IMR-90 (cell line): Measurements from ENCODE around the gene COL9A2. TPM values are rescaled to one million over a fixed set of nuclear protein-coding genes. Genes with fewer than 3 reads are reported as not detected.

Source experiments
- ATAC-seq: fragments of 200-7000 bp; cut with Tn5 transposase; 2 replicates; pipeline ENCODE4 v1.9.1; 2020; ENCODE audit warnings: low read depth, mild to moderate bottlenecking, moderate library complexity
- BruUV-seq: library from RNA; stranded (reverse); fragments of 400-500 nt; replicated peaks from 2 replicates; lab custom pipeline; 2021; lab: Mats Ljungman, UMichigan
- CTCF ChIA-PET: fragments of 300-600 bp; formaldehyde crosslinking; extraction: SDS; loops from one replicate; lab custom pipeline; 2021; ENCODE audit warnings: antibody characterized with exemption; lab: Yijun Ruan, JAX
- POLR2A ChIA-PET: fragments of 300-600 bp; sonication (Branson Sonifier 250); formaldehyde crosslinking; loops from one replicate; lab custom pipeline; 2022; ENCODE audit warnings: antibody characterized with exemption; ENCODE audit not compliant: unreplicated experiment; lab: Charles Lee
- DNase-seq: peaks from one replicate; pipeline ENCODE4 v3.0.0; 2013
- H2AFZ ChIP-seq: replicated peaks from 2 replicates; pipeline ENCODE3; 2013; ENCODE audit warnings: low read length, mild to moderate bottlenecking; ENCODE audit not compliant: poor library complexity
- H2AK5ac ChIP-seq: 2 replicates; pipeline ENCODE4 v1.6.1; 2013; ENCODE audit warnings: low read depth, low read length, inconsistent platforms
- H2AK9ac ChIP-seq: replicated peaks from 2 replicates; pipeline ENCODE3; 2013; ENCODE audit warnings: mild to moderate bottlenecking, low read depth, low read length, moderate library complexity; ENCODE audit not compliant: poor library complexity
- H2BK120ac ChIP-seq: 2 replicates; pipeline ENCODE4 v1.6.1; 2013; ENCODE audit warnings: low read depth, low read length, inconsistent platforms
- H2BK15ac ChIP-seq: 3 replicates; pipeline ENCODE4 v1.6.1; 2013; ENCODE audit warnings: low read depth, low read length, inconsistent platforms
- H2BK20ac ChIP-seq: 2 replicates; pipeline ENCODE4 v1.6.1; 2013; ENCODE audit warnings: low read depth, mild to moderate bottlenecking, inconsistent platforms, low read length, moderate library complexity
- H2BK5ac ChIP-seq: 2 replicates; pipeline ENCODE4 v1.6.1; 2013; ENCODE audit warnings: mild to moderate bottlenecking, low read depth, low read length, inconsistent platforms; ENCODE audit not compliant: poor library complexity, severe bottlenecking
- H3K14ac ChIP-seq: replicated peaks from 2 replicates; pipeline ENCODE4 v1.6.1; 2013; ENCODE audit warnings: low read depth, low read length, inconsistent platforms
- H3K18ac ChIP-seq: 2 replicates; pipeline ENCODE4 v1.6.1; 2013; ENCODE audit warnings: low read depth, low read length, control low read depth
- H3K23ac ChIP-seq: 2 replicates; pipeline ENCODE4 v1.6.1; 2013; ENCODE audit warnings: low read depth, low read length, inconsistent platforms
- H3K27ac ChIP-seq: 2 replicates; pipeline ENCODE4 v1.5.1; 2013; ENCODE audit warnings: mild to moderate bottlenecking, control low read depth, low read length; ENCODE audit not compliant: insufficient read depth
- H3K27me3 ChIP-seq: 2 replicates; pipeline ENCODE4 v1.6.1; 2013; ENCODE audit warnings: low read length; ENCODE audit not compliant: control insufficient read depth, insufficient read depth
- H3K36me3 ChIP-seq: 2 replicates; pipeline ENCODE4 v1.6.1; 2013; ENCODE audit warnings: low read length, mixed read lengths; ENCODE audit not compliant: control insufficient read depth, insufficient read depth
- H3K4ac ChIP-seq: 2 replicates; pipeline ENCODE4 v1.6.1; 2013; ENCODE audit warnings: low read depth, low read length, inconsistent platforms
- H3K4me1 ChIP-seq: 2 replicates; pipeline ENCODE4 v1.6.1; 2013; ENCODE audit warnings: low read length, mixed read lengths; ENCODE audit not compliant: control insufficient read depth, insufficient read depth
- H3K4me2 ChIP-seq: 2 replicates; pipeline ENCODE4 v1.6.1; 2013; ENCODE audit warnings: low read depth, mild to moderate bottlenecking, control low read depth, low read length, moderate library complexity
- H3K4me3 ChIP-seq: 2 replicates; pipeline ENCODE4 v1.5.1; 2013; ENCODE audit warnings: low read depth, mild to moderate bottlenecking, control low read depth, low read length, moderate library complexity; ENCODE audit not compliant: insufficient read depth
- H3K56ac ChIP-seq: 2 replicates; pipeline ENCODE4 v1.6.1; 2013; ENCODE audit warnings: low read length, inconsistent platforms; ENCODE audit not compliant: insufficient read depth; ENCODE audit errors: extremely low read depth
- H3K79me1 ChIP-seq, 2 experiments: 2 replicates each; pipeline ENCODE4 v1.6.1; 2013; ENCODE audit warnings: low read length in 2 of 2, inconsistent platforms in 1 of 2, low read depth in 1 of 2
- H3K9ac ChIP-seq: 2 replicates; pipeline ENCODE4 v1.6.1; 2013; ENCODE audit warnings: low read depth, low read length, control low read depth
- H3K9me1 ChIP-seq: 2 replicates; pipeline ENCODE4 v1.6.1; 2013; ENCODE audit warnings: low read length, inconsistent platforms; ENCODE audit not compliant: insufficient read depth
- H3K9me3 ChIP-seq: 2 replicates; pipeline ENCODE4 v1.6.1; 2013; ENCODE audit warnings: low read length; ENCODE audit not compliant: control insufficient read depth, insufficient read depth
- H4K20me1 ChIP-seq: 2 replicates; pipeline ENCODE4 v1.6.1; 2013; ENCODE audit warnings: low read length, inconsistent platforms; ENCODE audit not compliant: insufficient read depth
- H4K5ac ChIP-seq: 2 replicates; pipeline ENCODE4 v1.6.1; 2013; ENCODE audit warnings: mild to moderate bottlenecking, low read depth, low read length, control low read depth
- H4K8ac ChIP-seq, 2 experiments: 2 replicates each; pipeline ENCODE4 v1.6.1; 2013; ENCODE audit warnings: low read depth in 2 of 2, low read length in 2 of 2, control low read depth in 1 of 2, inconsistent platforms in 1 of 2
- H4K91ac ChIP-seq: 2 replicates; pipeline ENCODE4 v1.6.1; 2013; ENCODE audit warnings: low read depth, low read length, inconsistent platforms; ENCODE audit not compliant: insufficient read depth
- BHLHE40 ChIP-seq: fragments of 150-350 bp; IDR thresholded peaks from 2 replicates; pipeline ENCODE4 v1.6.1; 2016; ENCODE audit warnings: mild to moderate bottlenecking, low read depth, low read length
- CEBPB ChIP-seq: IDR thresholded peaks from 2 replicates; pipeline ENCODE4 v1.6.1; 2012; ENCODE audit warnings: low read depth, low read length, improper control_type of control experiment
- CTCF ChIP-seq: conservative IDR thresholded peaks from 2 replicates; pipeline ENCODE4 v1.5.1; 2012; ENCODE audit warnings: mild to moderate bottlenecking, low read depth, low read length, improper control_type of control experiment
- MAFK ChIP-seq: IDR thresholded peaks from 2 replicates; pipeline ENCODE4 v1.6.1; 2012; ENCODE audit warnings: low read depth, low read length, improper control_type of control experiment
- MAZ ChIP-seq: IDR thresholded peaks from 2 replicates; pipeline ENCODE4 v1.6.1; 2012; ENCODE audit warnings: low read depth, mild to moderate bottlenecking, low read length, improper control_type of control experiment, moderate library complexity, borderline replicate concordance
- MXI1 ChIP-seq: IDR thresholded peaks from 2 replicates; pipeline ENCODE4 v1.6.1; 2012; ENCODE audit warnings: low read depth, mild to moderate bottlenecking, low read length, moderate library complexity, borderline replicate concordance
- NFE2L2 ChIP-seq: fragments of 150-350 bp; IDR thresholded peaks from 2 replicates; pipeline ENCODE4 v1.6.1; 2016; ENCODE audit warnings: low read depth, mild to moderate bottlenecking, low read length
- POLR2A ChIP-seq: IDR thresholded peaks from 2 replicates; pipeline ENCODE4 v1.6.1; 2012; ENCODE audit warnings: mild to moderate bottlenecking, low read depth, low read length
- RAD21 ChIP-seq: IDR thresholded peaks from 2 replicates; pipeline ENCODE4 v1.6.1; 2012; ENCODE audit warnings: low read length, improper control_type of control experiment
- RCOR1 ChIP-seq: IDR thresholded peaks from 2 replicates; pipeline ENCODE4 v1.6.1; 2012; ENCODE audit warnings: mild to moderate bottlenecking, low read length, improper control_type of control experiment; ENCODE audit not compliant: insufficient replicate concordance
- RFX5 ChIP-seq: IDR thresholded peaks from 2 replicates; pipeline ENCODE4 v1.8.0; 2012; ENCODE audit warnings: low read depth, mild to moderate bottlenecking, low read length, moderate library complexity
- SMC3 ChIP-seq: fragments of 150-350 bp; IDR thresholded peaks from 2 replicates; pipeline ENCODE4 v1.6.1; 2016; ENCODE audit warnings: low read depth, mild to moderate bottlenecking, antibody characterized with exemption, low read length, moderate library complexity
- WGBS, 2 experiments: methylation state at CpG; one replicate each; pipeline versions ENCODE4 v1.1.5 to v1.1.7; 2013; ENCODE audit warnings: missing lambda C conversion rate in 2 of 2; ENCODE audit not compliant: insufficient read length in 1 of 2; ENCODE audit errors: extremely low coverage in 2 of 2; 5-methylcytosine and 5-hydroxymethylcytosine counted together
- dilution Hi-C: fragments of 300-500 bp; cut with HindIII; formaldehyde crosslinking; loops from one replicate; pipeline ENCODE4 v1.14.3; 2018; ENCODE audit warnings: low sequenced_read_pairs; ENCODE audit not compliant: unreplicated experiment
- in situ Hi-C: fragments of 300-500 bp; cut with MboI; formaldehyde crosslinking; loops from 3 replicates; pipeline ENCODE4 v1.14.3; 2019; ENCODE audit warnings: low sequenced_read_pairs, inconsistent platforms, mixed read lengths
- intact Hi-C: fragments of 100-400 bp; cut with micrococcal nuclease; formaldehyde crosslinking; loops from 2 replicates; pipeline ENCODE4 v1.10.0; 2022
- polyA plus RNA-seq, 3 experiments: library from polyadenylated mRNA; depleted of rRNA; stranded (reverse); fragments of >200 nt; gene quantifications; 2 replicates each; pipeline ENCODE4 v1.2.3, GENCODE V29; 2012; ENCODE audit warnings: low replicate concordance in 1 of 3
- total RNA-seq: library from RNA; depleted of rRNA; stranded (reverse); fragments of >200 nt; gene quantifications from 2 replicates; pipeline ENCODE4 v1.2.3, GENCODE V29; 2012
- TF ChIP-seq, protein P1 (sequence below): fragments of 150-350 bp; IDR thresholded peaks from 2 replicates; pipeline ENCODE4 v1.6.1; 2017; ENCODE audit warnings: mild to moderate bottlenecking, antibody characterized with exemption, low read length, low read depth
- TF ChIP-seq, protein P2 (sequence below): fragments of 150-350 bp; IDR thresholded peaks from 2 replicates; pipeline ENCODE4 v1.6.1; 2016; ENCODE audit warnings: low read depth, mild to moderate bottlenecking, low read length, moderate library complexity, borderline replicate concordance

Gene COL9A2
- total and polyA plus RNA-seq, 2 of the 4 experiments (the other 2 are of a cell fraction) = 0.90 to 1.6 TPM

- Histone ChIP-seq H3K23ac (no peak overlapping the region), H3K18ac (no peak overlapping the region), H4K20me1 (no peaks in the 10 kb centered on the region; the same call in 1 of the 2 replicates), H4K5ac (no peak overlapping the region), H3K9me3 (peaks cover 5% of the 10 kb centered on the region; the same call in 1 of the 2 replicates), H2BK5ac (no peak overlapping the region), H2AK5ac (no peak overlapping the region), H2BK120ac (no peak overlapping the region), H3K4me1 (no peaks in the 10 kb centered on the region), H4K8ac (no peak overlapping the region), H2AK9ac (peak overlapping the region; percentile 66), H3K36me3 (no peaks in the 10 kb centered on the region), H3K27me3 (peaks cover 5% of the 10 kb centered on the region), H3K56ac (no peak overlapping the region), H3K4me3 (no peak overlapping the region), H3K4ac (no peak overlapping the region), H2AFZ (peak overlapping the region; percentile 55), H3K79me1 (no peaks in the 10 kb centered on the region), H3K27ac (no peak overlapping the region), H4K91ac (no peak overlapping the region), H2BK20ac (no peak overlapping the region), H3K9me1 (no peaks in the 10 kb centered on the region), H2BK15ac (no peak overlapping the region), H3K14ac (no peak overlapping the region), H3K9ac (no peak overlapping the region), H3K4me2 (peak overlapping the region; percentile 80)
- peak; percentile 97 for ATAC-seq
- 72% methylated on average over 5 of the region's 21 CpGs; no CpG with 5 or more reads in 1 of the 2 experiments for WGBS, 2 experiments
- in situ Hi-C loops = loop anchor here (5.0 kb wide), 3 partner anchors 63 to 257 kb away; no protein-coding TSS in a partner anchor
- intact Hi-C loops = loop anchor here (1.0 to 5.0 kb wide), 5 partner anchors 66 to 522 kb away; no protein-coding TSS in a partner anchor
- BruUV-seq = no TSS peak
- dilution Hi-C loops = no loop called here
- POLR2A ChIA-PET = interaction anchor here (1.7 kb wide), 1 partner anchor 186 kb away, joined by 4 read pairs; no protein-coding TSS in a partner anchor
- peak; percentile 77 for DNase-seq
- CTCF ChIA-PET = interaction anchor here (0.5 to 3.3 kb wide), 29 partner anchors 9 to 265 kb away, joined by 3 to 47 read pairs (median 4); no protein-coding TSS in a partner anchor
- TF ChIP-seq, protein P1, sequence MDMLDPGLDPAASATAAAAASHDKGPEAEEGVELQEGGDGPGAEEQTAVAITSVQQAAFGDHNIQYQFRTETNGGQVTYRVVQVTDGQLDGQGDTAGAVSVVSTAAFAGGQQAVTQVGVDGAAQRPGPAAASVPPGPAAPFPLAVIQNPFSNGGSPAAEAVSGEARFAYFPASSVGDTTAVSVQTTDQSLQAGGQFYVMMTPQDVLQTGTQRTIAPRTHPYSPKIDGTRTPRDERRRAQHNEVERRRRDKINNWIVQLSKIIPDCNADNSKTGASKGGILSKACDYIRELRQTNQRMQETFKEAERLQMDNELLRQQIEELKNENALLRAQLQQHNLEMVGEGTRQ = no peak
- TF ChIP-seq CTCF (peak; percentile 97), RFX5 (no peak), BHLHE40 (no peak), MAFK (no peak), MXI1 (no peak), CEBPB (peak; percentile 80), MAZ (0 out of 2 replicates have a peak, but pooled peaks have one; percentile 35), SMC3 (peak; percentile 95), RCOR1 (no peak), POLR2A (peak; percentile 52; the same call in 1 of the 2 replicates), RAD21 (peak; percentile 99), NFE2L2 (no peak)
- TF ChIP-seq, protein P2, sequence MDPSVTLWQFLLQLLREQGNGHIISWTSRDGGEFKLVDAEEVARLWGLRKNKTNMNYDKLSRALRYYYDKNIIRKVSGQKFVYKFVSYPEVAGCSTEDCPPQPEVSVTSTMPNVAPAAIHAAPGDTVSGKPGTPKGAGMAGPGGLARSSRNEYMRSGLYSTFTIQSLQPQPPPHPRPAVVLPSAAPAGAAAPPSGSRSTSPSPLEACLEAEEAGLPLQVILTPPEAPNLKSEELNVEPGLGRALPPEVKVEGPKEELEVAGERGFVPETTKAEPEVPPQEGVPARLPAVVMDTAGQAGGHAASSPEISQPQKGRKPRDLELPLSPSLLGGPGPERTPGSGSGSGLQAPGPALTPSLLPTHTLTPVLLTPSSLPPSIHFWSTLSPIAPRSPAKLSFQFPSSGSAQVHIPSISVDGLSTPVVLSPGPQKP = no peak
These were observed 21.8 kb upstream of the COL9A2 start for GRCh38 chr1:40338745-40339419.
